ENCODE results near the gene LTBP4. TPM values are rescaled to one million over a fixed set of nuclear protein-coding genes. Genes with fewer than 3 reads are reported as not detected.

The LTBP4 gene, protein sequence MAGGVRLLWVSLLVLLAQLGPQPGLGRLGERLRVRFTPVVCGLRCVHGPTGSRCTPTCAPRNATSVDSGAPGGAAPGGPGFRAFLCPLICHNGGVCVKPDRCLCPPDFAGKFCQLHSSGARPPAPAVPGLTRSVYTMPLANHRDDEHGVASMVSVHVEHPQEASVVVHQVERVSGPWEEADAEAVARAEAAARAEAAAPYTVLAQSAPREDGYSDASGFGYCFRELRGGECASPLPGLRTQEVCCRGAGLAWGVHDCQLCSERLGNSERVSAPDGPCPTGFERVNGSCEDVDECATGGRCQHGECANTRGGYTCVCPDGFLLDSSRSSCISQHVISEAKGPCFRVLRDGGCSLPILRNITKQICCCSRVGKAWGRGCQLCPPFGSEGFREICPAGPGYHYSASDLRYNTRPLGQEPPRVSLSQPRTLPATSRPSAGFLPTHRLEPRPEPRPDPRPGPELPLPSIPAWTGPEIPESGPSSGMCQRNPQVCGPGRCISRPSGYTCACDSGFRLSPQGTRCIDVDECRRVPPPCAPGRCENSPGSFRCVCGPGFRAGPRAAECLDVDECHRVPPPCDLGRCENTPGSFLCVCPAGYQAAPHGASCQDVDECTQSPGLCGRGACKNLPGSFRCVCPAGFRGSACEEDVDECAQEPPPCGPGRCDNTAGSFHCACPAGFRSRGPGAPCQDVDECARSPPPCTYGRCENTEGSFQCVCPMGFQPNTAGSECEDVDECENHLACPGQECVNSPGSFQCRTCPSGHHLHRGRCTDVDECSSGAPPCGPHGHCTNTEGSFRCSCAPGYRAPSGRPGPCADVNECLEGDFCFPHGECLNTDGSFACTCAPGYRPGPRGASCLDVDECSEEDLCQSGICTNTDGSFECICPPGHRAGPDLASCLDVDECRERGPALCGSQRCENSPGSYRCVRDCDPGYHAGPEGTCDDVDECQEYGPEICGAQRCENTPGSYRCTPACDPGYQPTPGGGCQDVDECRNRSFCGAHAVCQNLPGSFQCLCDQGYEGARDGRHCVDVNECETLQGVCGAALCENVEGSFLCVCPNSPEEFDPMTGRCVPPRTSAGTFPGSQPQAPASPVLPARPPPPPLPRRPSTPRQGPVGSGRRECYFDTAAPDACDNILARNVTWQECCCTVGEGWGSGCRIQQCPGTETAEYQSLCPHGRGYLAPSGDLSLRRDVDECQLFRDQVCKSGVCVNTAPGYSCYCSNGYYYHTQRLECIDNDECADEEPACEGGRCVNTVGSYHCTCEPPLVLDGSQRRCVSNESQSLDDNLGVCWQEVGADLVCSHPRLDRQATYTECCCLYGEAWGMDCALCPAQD (N-terminal part only)
- total RNA-seq, result 6.8 and 7.1 TPM in 2 replicates

GRCh38 chr19:40601134-40601974 is at the start of gene LTBP4:
LTBP4 (plus strand) TSS chr19:40601369; CDS start chr19:40601388, 19 bp downstream.

DNA sequence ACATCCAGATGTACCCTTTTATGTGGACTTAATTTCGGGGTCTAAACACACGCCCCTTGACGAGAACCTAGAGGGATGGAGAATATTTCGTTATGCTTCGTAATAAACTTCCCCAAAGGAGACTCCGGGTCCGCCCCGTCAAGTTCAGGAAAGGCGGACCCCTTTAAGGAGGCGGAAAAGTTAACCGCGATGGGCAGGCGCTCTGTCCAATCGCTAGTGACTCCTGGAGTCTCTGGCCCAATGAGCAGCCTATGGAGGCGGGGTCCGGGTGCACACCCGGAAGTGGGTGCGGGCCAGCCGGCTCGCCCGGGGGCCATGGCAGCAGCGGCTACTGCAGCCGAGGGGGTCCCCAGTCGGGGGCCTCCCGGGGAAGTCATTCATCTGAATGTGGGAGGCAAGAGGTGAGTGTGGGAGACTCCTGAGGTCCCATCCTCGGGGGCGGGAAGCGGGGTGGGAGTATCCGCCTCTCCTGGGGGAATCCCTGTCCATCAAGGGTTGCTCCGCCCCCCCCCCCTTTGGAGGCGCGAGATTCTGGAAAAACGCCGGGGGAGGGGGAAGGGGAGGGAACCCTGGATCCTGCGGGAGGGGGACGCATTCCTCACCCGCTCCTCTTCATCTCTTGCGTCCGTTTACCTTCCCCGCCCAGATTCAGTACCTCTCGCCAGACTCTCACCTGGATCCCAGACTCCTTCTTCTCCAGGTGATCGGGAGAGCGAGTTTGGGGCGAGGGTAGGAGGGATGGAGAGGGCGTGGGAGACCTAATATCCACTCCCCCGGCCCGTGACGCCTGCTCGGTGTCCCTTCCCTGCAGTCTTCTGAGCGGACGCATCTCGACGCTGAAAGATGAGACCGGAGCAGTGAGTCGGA is 24.4 kb upstream of the LTBP4 start, which contains the start of gene SHKBP1:
TSS of gene SHKBP1 (plus strand) at position 289 of the 867 bp plus-strand sequence. CDS start at position 316, 27 bp downstream.

Other genes with a start within 250 kb of the LTBP4 start
- gene HIPK4, start 211.2 kb upstream of the LTBP4 start, total RNA-seq, result 0.19 and 0.28 TPM in 2 replicates
- gene PRX, start 188.0 kb upstream of the LTBP4 start, total RNA-seq, result 0.58 and 1.7 TPM in 2 replicates
- 23.4 and 47.7 TPM in 2 replicates for gene SERTAD1, start 175.4 kb upstream of the LTBP4 start, total RNA-seq
- gene SERTAD3, start 157.0 kb upstream of the LTBP4 start, total RNA-seq, result 20.6 and 28.9 TPM in 2 replicates
- 63.1 and 82.1 TPM in 2 replicates for gene BLVRB, start 135.6 kb upstream of the LTBP4 start, total RNA-seq
- gene SPTBN4, start 134.4 kb upstream of the LTBP4 start, total RNA-seq, result 0.77 and 3.7 TPM in 2 replicates
- gene SHKBP1, start 24.5 kb upstream of the LTBP4 start, total RNA-seq, result 18.6 and 33.0 TPM in 2 replicates
- gene NUMBL, start 89.3 kb downstream of the LTBP4 start, total RNA-seq, result 21.7 and 22.8 TPM in 2 replicates
- 30.7 and 31.9 TPM in 2 replicates for gene COQ8B, start 115.5 kb downstream of the LTBP4 start, total RNA-seq
- gene ITPKC, start 115.7 kb downstream of the LTBP4 start, total RNA-seq, result 10.7 and 12.1 TPM in 2 replicates
- gene ACTMAP, start 149.1 kb downstream of the LTBP4 start, total RNA-seq, result 0.56 and 0.96 TPM in 2 replicates
- gene SNRPA, start 149.8 kb downstream of the LTBP4 start, total RNA-seq, result 17.8 and 27.4 TPM in 2 replicates
- 0.85 TPM in 1 of 2 replicates, not detected in the other for gene MIA, start 174.2 kb downstream of the LTBP4 start, total RNA-seq
- 6.5 and 9.2 TPM in 2 replicates for gene RAB4B, start 176.9 kb downstream of the LTBP4 start, total RNA-seq
- gene EGLN2, start 197.8 kb downstream of the LTBP4 start, total RNA-seq, result 63.1 and 84.5 TPM in 2 replicates
- gene CYP2A6, start 249.1 kb downstream of the LTBP4 start, total RNA-seq, result not detected in 2 replicates